Measurements from ENCODE around the gene C3. TPM values are rescaled to one million over a fixed set of nuclear protein-coding genes. Genes with fewer than 3 reads are reported as not detected.
A peak's percentile ranks its signal among the peaks of the same experiment; 100 is the strongest.

The C3 gene
- total and polyA plus RNA-seq, 2 of the 13 experiments (the other 11 are each of a cell fraction or from before 2014, with no cell fraction given), result 1,455 to 6,272 TPM

GRCh38 chr19:6719540-6719861 is 949 bp downstream of the C3 start (continued):
- TF ChIP-seq, protein P1, sequence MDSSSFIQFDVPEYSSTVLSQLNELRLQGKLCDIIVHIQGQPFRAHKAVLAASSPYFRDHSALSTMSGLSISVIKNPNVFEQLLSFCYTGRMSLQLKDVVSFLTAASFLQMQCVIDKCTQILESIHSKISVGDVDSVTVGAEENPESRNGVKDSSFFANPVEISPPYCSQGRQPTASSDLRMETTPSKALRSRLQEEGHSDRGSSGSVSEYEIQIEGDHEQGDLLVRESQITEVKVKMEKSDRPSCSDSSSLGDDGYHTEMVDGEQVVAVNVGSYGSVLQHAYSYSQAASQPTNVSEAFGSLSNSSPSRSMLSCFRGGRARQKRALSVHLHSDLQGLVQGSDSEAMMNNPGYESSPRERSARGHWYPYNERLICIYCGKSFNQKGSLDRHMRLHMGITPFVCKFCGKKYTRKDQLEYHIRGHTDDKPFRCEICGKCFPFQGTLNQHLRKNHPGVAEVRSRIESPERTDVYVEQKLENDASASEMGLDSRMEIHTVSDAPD (CRISPR knock-in tag; IDR thresholded peaks at IDR 0.05), result no peak
- TF ChIP-seq ZFP36L1 (CRISPR knock-in tag; IDR thresholded peaks at IDR 0.05) (0 out of 2 replicates have a peak, but pooled peaks have one; percentile 36), ZKSCAN8 (CRISPR knock-in tag; IDR thresholded peaks at IDR 0.05; ENCODE audit: borderline replicate concordance) (no peak), HNRNPH1 (optimal IDR thresholded peaks at IDR 0.05; ENCODE audit: low read depth, low read length) (peak; percentile 90), TSC22D2 (CRISPR knock-in tag; IDR thresholded peaks at IDR 0.05; ENCODE audit: borderline replicate concordance) (no peak), BRCA1 (CRISPR knock-in tag; IDR thresholded peaks at IDR 0.05) (0 out of 2 replicates have a peak, but pooled peaks have one; percentile 27), KMT2A (CRISPR knock-in tag; IDR thresholded peaks at IDR 0.05) (peak; percentile 7; the same call in 1 of the 2 replicates), ZNF878 (CRISPR knock-in tag; IDR thresholded peaks at IDR 0.05) (0 out of 2 replicates have a peak, but pooled peaks have one; percentile 23), KDM5B (CRISPR knock-in tag; IDR thresholded peaks at IDR 0.05; ENCODE audit: borderline replicate concordance) (peak; percentile 16; the same call in 1 of the 2 replicates), ZNF879 (CRISPR knock-in tag; IDR thresholded peaks at IDR 0.05) (0 out of 2 replicates have a peak, but pooled peaks have one; percentile 41), HOXD1 (CRISPR knock-in tag; IDR thresholded peaks at IDR 0.05) (0 out of 2 replicates have a peak, but pooled peaks have one; percentile 5), POLR2G (IDR thresholded peaks at IDR 0.05; ENCODE audit: low read depth, low read length) (peak; percentile 70), HDAC1 (CRISPR knock-in tag; IDR thresholded peaks at IDR 0.05) (peak; percentile 74), SALL2 (CRISPR knock-in tag; IDR thresholded peaks at IDR 0.05) (peak; percentile 69; the same call in 1 of the 2 replicates), ZNF431 (CRISPR knock-in tag; IDR thresholded peaks at IDR 0.05; ENCODE audit: borderline replicate concordance, low read depth) (0 out of 2 replicates have a peak, but pooled peaks have one; percentile 30), RBFOX2 (IDR thresholded peaks at IDR 0.05; ENCODE audit: low read depth, low read length) (peak; percentile 73)
- TF ChIP-seq, protein P2, sequence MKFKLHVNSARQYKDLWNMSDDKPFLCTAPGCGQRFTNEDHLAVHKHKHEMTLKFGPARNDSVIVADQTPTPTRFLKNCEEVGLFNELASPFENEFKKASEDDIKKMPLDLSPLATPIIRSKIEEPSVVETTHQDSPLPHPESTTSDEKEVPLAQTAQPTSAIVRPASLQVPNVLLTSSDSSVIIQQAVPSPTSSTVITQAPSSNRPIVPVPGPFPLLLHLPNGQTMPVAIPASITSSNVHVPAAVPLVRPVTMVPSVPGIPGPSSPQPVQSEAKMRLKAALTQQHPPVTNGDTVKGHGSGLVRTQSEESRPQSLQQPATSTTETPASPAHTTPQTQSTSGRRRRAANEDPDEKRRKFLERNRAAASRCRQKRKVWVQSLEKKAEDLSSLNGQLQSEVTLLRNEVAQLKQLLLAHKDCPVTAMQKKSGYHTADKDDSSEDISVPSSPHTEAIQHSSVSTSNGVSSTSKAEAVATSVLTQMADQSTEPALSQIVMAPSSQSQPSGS (CRISPR knock-in tag; IDR thresholded peaks at IDR 0.05), result 0 out of 2 replicates have a peak, but pooled peaks have one; percentile 5
- TF ChIP-seq, protein P3, sequence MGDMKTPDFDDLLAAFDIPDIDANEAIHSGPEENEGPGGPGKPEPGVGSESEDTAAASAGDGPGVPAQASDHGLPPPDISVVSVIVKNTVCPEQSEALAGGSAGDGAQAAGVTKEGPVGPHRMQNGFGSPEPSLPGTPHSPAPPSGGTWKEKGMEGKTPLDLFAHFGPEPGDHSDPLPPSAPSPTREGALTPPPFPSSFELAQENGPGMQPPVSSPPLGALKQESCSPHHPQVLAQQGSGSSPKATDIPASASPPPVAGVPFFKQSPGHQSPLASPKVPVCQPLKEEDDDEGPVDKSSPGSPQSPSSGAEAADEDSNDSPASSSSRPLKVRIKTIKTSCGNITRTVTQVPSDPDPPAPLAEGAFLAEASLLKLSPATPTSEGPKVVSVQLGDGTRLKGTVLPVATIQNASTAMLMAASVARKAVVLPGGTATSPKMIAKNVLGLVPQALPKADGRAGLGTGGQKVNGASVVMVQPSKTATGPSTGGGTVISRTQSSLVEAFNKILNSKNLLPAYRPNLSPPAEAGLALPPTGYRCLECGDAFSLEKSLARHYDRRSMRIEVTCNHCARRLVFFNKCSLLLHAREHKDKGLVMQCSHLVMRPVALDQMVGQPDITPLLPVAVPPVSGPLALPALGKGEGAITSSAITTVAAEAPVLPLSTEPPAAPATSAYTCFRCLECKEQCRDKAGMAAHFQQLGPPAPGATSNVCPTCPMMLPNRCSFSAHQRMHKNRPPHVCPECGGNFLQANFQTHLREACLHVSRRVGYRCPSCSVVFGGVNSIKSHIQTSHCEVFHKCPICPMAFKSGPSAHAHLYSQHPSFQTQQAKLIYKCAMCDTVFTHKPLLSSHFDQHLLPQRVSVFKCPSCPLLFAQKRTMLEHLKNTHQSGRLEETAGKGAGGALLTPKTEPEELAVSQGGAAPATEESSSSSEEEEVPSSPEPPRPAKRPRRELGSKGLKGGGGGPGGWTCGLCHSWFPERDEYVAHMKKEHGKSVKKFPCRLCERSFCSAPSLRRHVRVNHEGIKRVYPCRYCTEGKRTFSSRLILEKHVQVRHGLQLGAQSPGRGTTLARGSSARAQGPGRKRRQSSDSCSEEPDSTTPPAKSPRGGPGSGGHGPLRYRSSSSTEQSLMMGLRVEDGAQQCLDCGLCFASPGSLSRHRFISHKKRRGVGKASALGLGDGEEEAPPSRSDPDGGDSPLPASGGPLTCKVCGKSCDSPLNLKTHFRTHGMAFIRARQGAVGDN (CRISPR knock-in tag; IDR thresholded peaks at IDR 0.05), result peak; percentile 65; the same call in 1 of the 2 replicates
- TF ChIP-seq, protein P4, sequence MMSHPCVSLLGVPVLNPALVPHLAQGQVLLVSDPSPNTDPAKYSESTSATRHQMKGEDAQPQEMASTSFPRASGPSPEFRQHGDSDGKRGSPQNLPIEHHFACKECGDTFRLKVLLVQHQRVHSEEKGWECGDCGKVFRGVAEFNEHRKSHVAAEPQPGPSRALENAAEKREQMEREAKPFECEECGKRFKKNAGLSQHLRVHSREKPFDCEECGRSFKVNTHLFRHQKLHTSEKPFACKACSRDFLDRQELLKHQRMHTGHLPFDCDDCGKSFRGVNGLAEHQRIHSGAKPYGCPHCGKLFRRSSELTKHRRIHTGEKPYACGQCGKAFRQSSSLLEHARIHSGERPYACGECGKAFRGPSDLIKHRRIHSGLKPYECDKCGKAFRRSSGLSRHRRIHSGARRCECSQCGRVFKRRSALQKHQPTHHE (CRISPR knock-in tag; IDR thresholded peaks at IDR 0.05; ENCODE audit: borderline replicate concordance), result 0 out of 2 replicates have a peak, but pooled peaks have one; percentile 52
- TF ChIP-seq, protein P5, sequence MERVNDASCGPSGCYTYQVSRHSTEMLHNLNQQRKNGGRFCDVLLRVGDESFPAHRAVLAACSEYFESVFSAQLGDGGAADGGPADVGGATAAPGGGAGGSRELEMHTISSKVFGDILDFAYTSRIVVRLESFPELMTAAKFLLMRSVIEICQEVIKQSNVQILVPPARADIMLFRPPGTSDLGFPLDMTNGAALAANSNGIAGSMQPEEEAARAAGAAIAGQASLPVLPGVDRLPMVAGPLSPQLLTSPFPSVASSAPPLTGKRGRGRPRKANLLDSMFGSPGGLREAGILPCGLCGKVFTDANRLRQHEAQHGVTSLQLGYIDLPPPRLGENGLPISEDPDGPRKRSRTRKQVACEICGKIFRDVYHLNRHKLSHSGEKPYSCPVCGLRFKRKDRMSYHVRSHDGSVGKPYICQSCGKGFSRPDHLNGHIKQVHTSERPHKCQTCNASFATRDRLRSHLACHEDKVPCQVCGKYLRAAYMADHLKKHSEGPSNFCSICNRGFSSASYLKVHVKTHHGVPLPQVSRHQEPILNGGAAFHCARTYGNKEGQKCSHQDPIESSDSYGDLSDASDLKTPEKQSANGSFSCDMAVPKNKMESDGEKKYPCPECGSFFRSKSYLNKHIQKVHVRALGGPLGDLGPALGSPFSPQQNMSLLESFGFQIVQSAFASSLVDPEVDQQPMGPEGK (CRISPR knock-in tag; IDR thresholded peaks at IDR 0.05), result no peak
